ENCODE results near the gene HAAO. TPM values are rescaled to one million over a fixed set of nuclear protein-coding genes. Genes with fewer than 3 reads are reported as not detected.

HAAO gene
- total and polyA plus RNA-seq, 2 donors (not counting 1 experiment from before 2014, with no cell fraction given), result 6.4 to 17.6 TPM

DNA sequence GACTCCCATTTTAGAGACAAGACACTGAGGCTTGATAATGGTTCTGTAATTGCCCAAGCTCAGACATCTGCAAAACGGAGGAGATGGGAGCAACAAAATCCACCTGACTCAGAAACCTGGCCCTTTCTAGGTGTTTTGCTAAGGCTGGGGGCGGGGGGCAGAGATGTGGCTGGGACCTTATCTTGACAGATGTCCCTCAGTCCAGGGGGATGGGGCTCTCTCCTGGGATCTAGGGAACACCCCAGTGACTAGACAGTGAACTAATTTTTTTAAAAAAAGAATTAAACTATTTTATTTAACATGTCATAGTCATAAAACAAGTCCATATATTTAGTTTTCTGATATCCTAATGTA is 32.0 kb upstream of the HAAO start:
- H3K4me2 ChIP-seq (replicated peaks; ENCODE audit: low read depth, low read length, poor library complexity, severe bottlenecking), result no peak overlapping the region
- CTCF ChIA-PET, result interaction anchor here (1.0 to 5.5 kb wide), 6 partner anchors 8 to 786 kb away, joined by 3 to 33 read pairs (median 4); no protein-coding TSS in a partner anchor
- Mint-ChIP-seq H3K27me3 (peaks cover 3% of the 10 kb centered on the region), H3K4me1 (peaks cover 16% of the 10 kb centered on the region), H3K4me3 (no peak overlapping the region), H3K9me3 (ENCODE audit: insufficient read depth) (no peaks in the 10 kb centered on the region), H3K27ac (no peak overlapping the region)
- no peaks in the 10 kb centered on the region for H4K20me1 ChIP-seq (ENCODE audit: control insufficient read depth, insufficient read depth, low read length, poor library complexity, severe bottlenecking)
- no peaks in the 10 kb centered on the region for H3K27me3 ChIP-seq (replicated peaks in 1 of 4; ENCODE audit: control extremely low read depth in 1 of 4, control insufficient read depth in 3 of 4, insufficient read depth in 4 of 4, low read length in 3 of 4)
- H3K4me1 ChIP-seq (ENCODE audit: control insufficient read depth in 2 of 2, insufficient read depth in 2 of 2, low read length in 2 of 2), result peaks cover 8 to 13% of the 10 kb centered on the region in 2 donors
- no peak overlapping the region for H3K4me3 ChIP-seq (ENCODE audit: control extremely low read depth in 1 of 5, extremely low read depth in 1 of 5, insufficient read depth in 1 of 5, low read depth in 2 of 5, low read length in 4 of 5)
- no peak overlapping the region for H3K9ac ChIP-seq (ENCODE audit: low read length)
- POLR2A ChIA-PET, result interaction anchor here (0.8 kb wide), 1 partner anchor 13 kb away, joined by 3 read pairs; no protein-coding TSS in a partner anchor
- WGBS (ENCODE audit: insufficient coverage), result 90% methylated on average over 2 of the region's 2 CpGs
- no peak overlapping the region for H3K27ac ChIP-seq (ENCODE audit: low read length in 2 of 2)
- H3K36me3 ChIP-seq (replicated peaks in 1 of 2; ENCODE audit: control extremely low read depth in 1 of 2, control insufficient read depth in 1 of 2, extremely low read depth in 1 of 2, insufficient read depth in 2 of 2, low read length in 1 of 2), result no peaks in the 10 kb centered on the region
- H2AFZ ChIP-seq (ENCODE audit: insufficient read depth, low read depth, low read length, poor library complexity, severe bottlenecking), result no peak overlapping the region
- ATAC-seq (ENCODE audit: low read depth), result no peak
- DNase-seq, result no peak
- intact Hi-C loops (cut with micrococcal nuclease), result no loop called here
- TF ChIP-seq, protein P1, sequence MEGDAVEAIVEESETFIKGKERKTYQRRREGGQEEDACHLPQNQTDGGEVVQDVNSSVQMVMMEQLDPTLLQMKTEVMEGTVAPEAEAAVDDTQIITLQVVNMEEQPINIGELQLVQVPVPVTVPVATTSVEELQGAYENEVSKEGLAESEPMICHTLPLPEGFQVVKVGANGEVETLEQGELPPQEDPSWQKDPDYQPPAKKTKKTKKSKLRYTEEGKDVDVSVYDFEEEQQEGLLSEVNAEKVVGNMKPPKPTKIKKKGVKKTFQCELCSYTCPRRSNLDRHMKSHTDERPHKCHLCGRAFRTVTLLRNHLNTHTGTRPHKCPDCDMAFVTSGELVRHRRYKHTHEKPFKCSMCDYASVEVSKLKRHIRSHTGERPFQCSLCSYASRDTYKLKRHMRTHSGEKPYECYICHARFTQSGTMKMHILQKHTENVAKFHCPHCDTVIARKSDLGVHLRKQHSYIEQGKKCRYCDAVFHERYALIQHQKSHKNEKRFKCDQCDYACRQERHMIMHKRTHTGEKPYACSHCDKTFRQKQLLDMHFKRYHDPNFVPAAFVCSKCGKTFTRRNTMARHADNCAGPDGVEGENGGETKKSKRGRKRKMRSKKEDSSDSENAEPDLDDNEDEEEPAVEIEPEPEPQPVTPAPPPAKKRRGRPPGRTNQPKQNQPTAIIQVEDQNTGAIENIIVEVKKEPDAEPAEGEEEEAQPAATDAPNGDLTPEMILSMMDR (IDR thresholded peaks at IDR 0.05), result no peak
- TF ChIP-seq EZH2 (IDR thresholded peaks at IDR 0.05; ENCODE audit: borderline replicate concordance, insufficient read depth, low read depth, low read length, poor library complexity, severe bottlenecking), result no peak
- no peaks in the 10 kb centered on the region for H3K9me3 ChIP-seq (ENCODE audit: control extremely low read depth in 1 of 3, control insufficient read depth in 2 of 3, insufficient read depth in 1 of 3, low read length in 2 of 3)
- no peaks in the 10 kb centered on the region for H3K79me2 ChIP-seq (ENCODE audit: control insufficient read depth, insufficient read depth, low read length)

DNA sequence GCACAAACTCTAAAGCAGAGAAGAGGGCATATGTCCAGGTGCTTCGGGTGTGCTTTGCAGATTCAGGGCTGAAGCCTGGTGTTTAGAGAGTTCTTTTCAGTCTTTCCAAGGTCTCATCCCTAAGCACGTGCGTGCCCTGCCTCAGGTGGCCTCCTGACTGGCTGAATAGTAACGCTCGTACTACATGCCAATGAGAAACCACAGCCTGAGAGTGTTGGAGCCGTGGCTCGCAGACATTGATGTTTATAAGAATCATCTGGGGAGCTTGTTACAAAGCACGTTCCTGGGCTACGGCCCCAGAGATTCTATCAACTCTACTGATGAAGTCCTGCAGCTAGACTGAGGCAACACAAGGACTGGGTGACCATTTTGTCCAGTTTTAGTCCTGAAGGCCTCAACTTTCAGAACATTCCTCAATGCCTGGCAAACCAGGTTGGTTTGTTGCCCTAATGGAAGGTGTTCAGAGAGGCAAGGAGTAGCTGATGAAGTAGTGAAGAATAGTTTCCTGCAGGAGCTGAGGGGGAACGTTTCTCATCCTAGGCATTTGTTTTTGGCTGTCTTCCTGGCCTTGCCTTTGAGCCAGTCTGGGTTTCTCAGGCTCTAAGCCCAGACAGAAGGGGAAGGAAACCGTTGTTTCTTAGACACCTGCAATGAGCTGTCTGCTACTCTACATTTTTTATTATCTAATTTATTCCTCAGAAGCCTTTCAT is 31.5 kb upstream of the HAAO start:
- ChIA-PET POLR2A (interaction anchor here (0.8 kb wide), 1 partner anchor 13 kb away, joined by 3 read pairs; no protein-coding TSS in a partner anchor), CTCF (interaction anchor here (1.0 to 5.5 kb wide), 6 partner anchors 8 to 787 kb away, joined by 3 to 33 read pairs (median 4); no protein-coding TSS in a partner anchor)
- whole genome bisulfite sequencing (ENCODE audit: insufficient coverage), result 85% methylated on average over 10 of the region's 11 CpGs
- no peak overlapping the region for H3K4me3 ChIP-seq (ENCODE audit: control extremely low read depth in 1 of 5, extremely low read depth in 1 of 5, insufficient read depth in 1 of 5, low read depth in 2 of 5, low read length in 4 of 5)
- no peak overlapping the region for H3K27ac ChIP-seq (ENCODE audit: low read length in 2 of 2)
- no peaks in the 10 kb centered on the region for H3K27me3 ChIP-seq (replicated peaks in 1 of 4; ENCODE audit: control extremely low read depth in 1 of 4, control insufficient read depth in 3 of 4, insufficient read depth in 4 of 4, low read length in 3 of 4)
- no peak overlapping the region for H3K4me3 Mint-ChIP-seq
- H3K36me3 ChIP-seq (replicated peaks in 1 of 2; ENCODE audit: control extremely low read depth in 1 of 2, control insufficient read depth in 1 of 2, extremely low read depth in 1 of 2, insufficient read depth in 2 of 2, low read length in 1 of 2), result no peaks in the 10 kb centered on the region
- no peaks in the 10 kb centered on the region for H3K79me2 ChIP-seq (ENCODE audit: control insufficient read depth, insufficient read depth, low read length)
- peaks cover 1% of the 10 kb centered on the region for H3K27me3 Mint-ChIP-seq
- DNase-seq (no peak), ATAC-seq (ENCODE audit: low read depth) (no peak)
- H3K4me2 ChIP-seq (replicated peaks; ENCODE audit: low read depth, low read length, poor library complexity, severe bottlenecking), result no peak overlapping the region
- no peak overlapping the region for H3K9ac ChIP-seq (ENCODE audit: low read length)
- no peak overlapping the region for H3K27ac Mint-ChIP-seq
- H3K9me3 ChIP-seq (ENCODE audit: control extremely low read depth in 1 of 3, control insufficient read depth in 2 of 3, insufficient read depth in 1 of 3, low read length in 2 of 3), result no peaks in the 10 kb centered on the region
- intact Hi-C loops (cut with micrococcal nuclease), result no loop called here
- H4K20me1 ChIP-seq (ENCODE audit: control insufficient read depth, insufficient read depth, low read length, poor library complexity, severe bottlenecking), result no peaks in the 10 kb centered on the region
- no peak overlapping the region for H2AFZ ChIP-seq (ENCODE audit: insufficient read depth, low read depth, low read length, poor library complexity, severe bottlenecking)
- H3K9me3 Mint-ChIP-seq (ENCODE audit: insufficient read depth), result no peaks in the 10 kb centered on the region
- TF ChIP-seq EZH2 (IDR thresholded peaks at IDR 0.05; ENCODE audit: borderline replicate concordance, insufficient read depth, low read depth, low read length, poor library complexity, severe bottlenecking), result no peak
- TF ChIP-seq, protein P1 (IDR thresholded peaks at IDR 0.05), result no peak
- H3K4me1 Mint-ChIP-seq, result peaks cover 15% of the 10 kb centered on the region
- H3K4me1 ChIP-seq (ENCODE audit: control insufficient read depth in 2 of 2, insufficient read depth in 2 of 2, low read length in 2 of 2), result peaks cover 8 to 10% of the 10 kb centered on the region in 2 donors

All from B cell (primary cell).